ENCODE measurements around the gene ADAP1. TPM values are rescaled to one million over a fixed set of nuclear protein-coding genes. Genes with fewer than 3 reads are reported as not detected.

The ADAP1 gene
- polyA plus RNA-seq, 1 experiment, result 5.1 TPM

GRCh38 chr7:882336-883035, 72.0 kb downstream of the ADAP1 start:
- CTCF ChIA-PET, result interaction anchor here (1.6 kb wide), 1 partner anchor 18 kb away, joined by 3 read pairs; no protein-coding TSS in a partner anchor
- POLR2A ChIA-PET, result no interaction called here
- H3K4me3 ChIP-seq (ENCODE audit: low read depth, low read length), result no peak overlapping the region
- H3K36me3 ChIP-seq (ENCODE audit: control insufficient read depth, insufficient read depth, low read length), result peaks cover 14% of the 10 kb centered on the region
- TF ChIP-seq CTCF (IDR thresholded peaks at IDR 0.05; ENCODE audit: insufficient read depth, low read depth, low read length), result no peak
- H3K27me3 ChIP-seq (ENCODE audit: control insufficient read depth, insufficient read depth, low read length), result no peaks in the 10 kb centered on the region
- DNase-seq (ENCODE audit: low read depth), result no peak

GRCh38 chr7:881441-882234, 72.8 kb downstream of the ADAP1 start:
- ChIA-PET POLR2A (no interaction called here), CTCF (interaction anchor here (1.6 kb wide), 1 partner anchor 18 kb away, joined by 3 read pairs; no protein-coding TSS in a partner anchor)
- Histone ChIP-seq H3K36me3 (ENCODE audit: control insufficient read depth, insufficient read depth, low read length) (peaks cover 7% of the 10 kb centered on the region), H3K27me3 (ENCODE audit: control insufficient read depth, insufficient read depth, low read length) (no peaks in the 10 kb centered on the region), H3K4me3 (ENCODE audit: low read depth, low read length) (no peak overlapping the region)
- no peak for TF ChIP-seq CTCF (IDR thresholded peaks at IDR 0.05; ENCODE audit: insufficient read depth, low read depth, low read length)
- DNase-seq (ENCODE audit: low read depth), result no peak

- no peaks in the 10 kb centered on the region for H3K27me3 ChIP-seq (ENCODE audit: control insufficient read depth, insufficient read depth, low read length)
- no peak for TF ChIP-seq CTCF (IDR thresholded peaks at IDR 0.05; ENCODE audit: insufficient read depth, low read depth, low read length)
- ChIA-PET POLR2A (no interaction called here), CTCF (no interaction called here)
- H3K36me3 ChIP-seq (ENCODE audit: control insufficient read depth, insufficient read depth, low read length), result peaks cover 4% of the 10 kb centered on the region; the same call in 1 of the 2 replicates
- no peak for DNase-seq (ENCODE audit: low read depth)
- H3K4me3 ChIP-seq (ENCODE audit: low read depth, low read length), result no peak overlapping the region
These were observed 74.0 kb downstream of the ADAP1 start for GRCh38 chr7:880450-880849.

- POLR2A ChIA-PET, result no interaction called here
- TF ChIP-seq CTCF (IDR thresholded peaks at IDR 0.05; ENCODE audit: insufficient read depth, low read depth, low read length), result no peak
- H3K36me3 ChIP-seq (ENCODE audit: control insufficient read depth, insufficient read depth, low read length), result peaks cover 4% of the 10 kb centered on the region; the same call in 1 of the 2 replicates
- H3K27me3 ChIP-seq (ENCODE audit: control insufficient read depth, insufficient read depth, low read length), result no peaks in the 10 kb centered on the region
- DNase-seq (ENCODE audit: low read depth), result no peak
- H3K4me3 ChIP-seq (ENCODE audit: low read depth, low read length), result no peak overlapping the region
- CTCF ChIA-PET, result no interaction called here
These were observed 74.8 kb downstream of the ADAP1 start for GRCh38 chr7:879706-880105.

GRCh38 chr7:879093-879492, 75.4 kb downstream of the ADAP1 start:
- Histone ChIP-seq H3K36me3 (ENCODE audit: control insufficient read depth, insufficient read depth, low read length) (peaks cover 4% of the 10 kb centered on the region), H3K27me3 (ENCODE audit: control insufficient read depth, insufficient read depth, low read length) (no peaks in the 10 kb centered on the region), H3K4me3 (ENCODE audit: low read depth, low read length) (no peak overlapping the region)
- TF ChIP-seq CTCF (IDR thresholded peaks at IDR 0.05; ENCODE audit: insufficient read depth, low read depth, low read length), result no peak
- ChIA-PET POLR2A (no interaction called here), CTCF (no interaction called here)
- no peak for DNase-seq (ENCODE audit: low read depth)
